Measurements from ENCODE around the gene NEURL1B. TPM values are rescaled to one million over a fixed set of nuclear protein-coding genes. Genes with fewer than 3 reads are reported as not detected.

NEURL1B gene
- total RNA-seq, 2 donors from 2014 or later: 32.9 to 38.6 TPM

- intact Hi-C loops (cut with DNase I): no loop called here
- DNase-seq (ENCODE audit: low spot score): no peak
Measured at GRCh38 chr5:172686539-172687390, 45.7 kb downstream of the NEURL1B start.

DNA sequence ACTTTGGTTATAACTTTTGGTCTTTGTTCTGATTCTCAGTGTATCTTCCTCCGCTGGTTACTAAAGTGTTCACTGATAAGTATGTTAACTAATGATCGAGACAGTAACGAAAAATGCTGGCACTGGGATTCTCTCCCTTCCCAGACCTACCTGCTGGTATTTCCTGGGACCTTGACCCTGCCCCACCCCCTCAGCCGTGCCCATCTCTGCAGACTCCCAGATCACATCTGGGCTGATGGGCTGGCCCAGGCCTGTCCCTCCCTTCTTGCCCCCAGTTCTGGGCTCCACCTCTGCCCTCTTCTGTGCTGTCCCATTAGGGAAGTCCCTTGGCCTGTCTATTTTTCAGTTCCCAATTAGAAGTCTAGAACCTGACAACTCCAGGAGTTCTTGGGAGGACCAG is 46.9 kb downstream of the NEURL1B start:
- DNase-seq (ENCODE audit: low spot score): no peak
- intact Hi-C loops (cut with DNase I): no loop called here

DNA sequence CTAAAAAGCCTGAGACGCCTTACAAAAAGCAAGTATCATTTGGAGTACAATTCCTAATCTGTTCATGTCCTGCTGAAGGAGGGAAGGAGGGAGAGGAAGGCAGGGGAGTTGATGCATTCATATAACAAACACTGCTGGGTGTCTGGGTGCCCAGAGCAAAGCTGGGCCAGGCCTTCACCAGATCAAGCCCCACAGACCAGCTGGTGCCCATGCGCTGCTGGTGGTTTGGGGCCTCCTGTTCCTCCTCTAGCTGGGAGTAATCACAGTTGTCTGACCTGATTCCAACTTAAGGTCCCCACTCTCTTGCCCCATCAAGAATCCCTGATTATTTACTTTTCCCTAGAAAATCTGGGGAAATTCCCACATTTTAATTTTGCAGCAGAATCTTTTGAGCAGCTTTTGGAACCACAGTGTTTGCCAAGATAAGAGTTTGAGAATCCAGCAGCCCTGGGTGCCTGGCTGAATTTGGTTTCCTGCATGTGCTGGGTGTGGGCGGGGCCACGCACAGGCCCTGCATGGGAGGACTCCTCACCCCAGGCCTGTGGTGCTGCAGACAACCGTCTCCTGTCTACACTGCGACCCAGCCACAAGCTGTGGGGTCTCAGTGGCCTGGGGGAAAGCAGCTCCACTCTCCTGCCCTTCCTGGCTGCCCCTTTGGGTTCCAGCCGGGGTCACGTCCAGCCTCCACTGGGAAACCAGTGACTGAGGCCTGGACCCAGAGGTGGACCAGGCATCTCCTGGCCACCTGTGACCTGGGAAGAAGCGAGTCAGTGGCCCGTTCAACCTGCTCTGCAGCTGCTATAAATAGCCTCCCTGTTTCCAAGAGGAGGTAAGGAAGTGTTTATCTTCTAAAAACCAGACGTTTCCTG is 47.5 kb downstream of the NEURL1B start:
- DNase-seq (ENCODE audit: low spot score): no peak
- intact Hi-C loops (cut with DNase I): no loop called here

DNA sequence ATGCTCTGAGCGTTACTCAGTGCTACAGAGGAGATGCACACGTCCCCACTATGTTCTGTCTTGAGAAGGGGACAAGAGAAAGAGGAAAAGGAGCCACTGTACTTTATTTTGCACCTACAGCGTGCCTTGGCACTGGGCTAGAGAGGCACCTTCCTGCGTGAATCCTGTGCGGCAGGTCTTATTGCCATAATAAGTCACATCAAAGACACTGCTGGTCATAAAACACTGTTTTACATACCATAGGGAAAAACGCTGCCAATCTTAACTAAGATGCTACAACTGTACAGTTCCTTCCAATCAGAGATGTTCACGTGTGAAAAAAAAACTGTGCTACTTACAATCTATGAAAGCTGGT is 48.1 kb downstream of the NEURL1B start:
- intact Hi-C loops (cut with DNase I): no loop called here
- no peak for DNase-seq (ENCODE audit: low spot score)

GRCh38 chr5:172689801-172690200 is 48.7 kb downstream of the NEURL1B start:
- no peak for DNase-seq (ENCODE audit: low spot score)
- intact Hi-C loops (cut with DNase I): loop anchor here in 1 of 2 donors (10.0 kb wide), 1 partner anchor 45 kb away; the partner anchor contains the start of gene NEURL1B

GRCh38 chr5:172690258-172691075 is 49.4 kb downstream of the NEURL1B start:
- no peak for DNase-seq (ENCODE audit: low spot score)
- intact Hi-C loops (cut with DNase I): loop anchor here in 1 of 2 donors (10.0 kb wide), 1 partner anchor 46 kb away; the partner anchor contains the start of gene NEURL1B

DNA sequence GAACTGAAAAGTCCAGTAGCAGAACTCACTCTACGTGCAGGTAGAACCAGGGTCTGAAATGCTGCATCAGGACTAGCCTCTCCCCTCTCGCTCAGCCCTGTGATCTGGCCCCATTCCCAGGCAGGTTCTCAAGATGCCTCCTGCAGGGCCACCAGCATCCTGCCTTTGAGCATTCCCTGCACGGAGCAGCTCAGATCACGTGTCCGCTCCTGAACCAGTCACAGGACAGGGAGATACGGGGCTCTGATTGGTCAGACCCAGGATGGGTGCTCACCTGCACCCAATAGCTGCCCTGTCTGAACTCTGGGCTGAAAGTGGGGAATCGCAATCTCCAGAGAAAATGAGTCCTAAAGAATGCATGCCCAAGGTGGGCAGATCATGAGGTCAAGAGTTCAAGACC is 50.8 kb downstream of the NEURL1B start:
- no peak for DNase-seq (ENCODE audit: low spot score)
- intact Hi-C loops (cut with DNase I): loop anchor here in 1 of 2 donors (10.0 kb wide), 1 partner anchor 47 kb away; the partner anchor contains the start of gene NEURL1B

GRCh38 chr5:172692451-172692850 is 51.4 kb downstream of the NEURL1B start:
- DNase-seq (ENCODE audit: low spot score): no peak
- intact Hi-C loops (cut with DNase I): loop anchor here in 1 of 2 donors (10.0 kb wide), 1 partner anchor 48 kb away; the partner anchor contains the start of gene NEURL1B

DNA sequence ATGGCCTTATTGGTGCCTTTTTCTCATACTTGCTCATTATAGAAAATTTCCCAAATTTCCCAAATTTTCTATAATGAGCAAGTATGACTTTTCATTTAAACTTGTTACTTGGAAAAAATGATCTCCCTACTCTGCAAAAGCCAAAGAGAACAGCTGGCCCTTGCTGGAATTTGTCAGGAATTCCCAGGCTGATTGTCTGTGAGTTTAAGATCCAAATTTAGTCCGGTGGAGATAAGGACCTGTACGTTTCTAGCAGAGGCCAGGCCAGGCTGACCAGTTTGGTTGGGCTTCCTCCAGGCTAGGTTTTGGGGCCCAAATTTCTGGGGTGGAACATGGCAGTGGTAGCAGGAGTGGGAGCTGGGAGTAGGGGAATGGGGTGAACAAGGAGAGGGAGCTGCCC is 51.9 kb downstream of the NEURL1B start:
- intact Hi-C loops (cut with DNase I): loop anchor here in 1 of 2 donors (10.0 kb wide), 1 partner anchor 48 kb away; the partner anchor contains the start of gene NEURL1B

DNA sequence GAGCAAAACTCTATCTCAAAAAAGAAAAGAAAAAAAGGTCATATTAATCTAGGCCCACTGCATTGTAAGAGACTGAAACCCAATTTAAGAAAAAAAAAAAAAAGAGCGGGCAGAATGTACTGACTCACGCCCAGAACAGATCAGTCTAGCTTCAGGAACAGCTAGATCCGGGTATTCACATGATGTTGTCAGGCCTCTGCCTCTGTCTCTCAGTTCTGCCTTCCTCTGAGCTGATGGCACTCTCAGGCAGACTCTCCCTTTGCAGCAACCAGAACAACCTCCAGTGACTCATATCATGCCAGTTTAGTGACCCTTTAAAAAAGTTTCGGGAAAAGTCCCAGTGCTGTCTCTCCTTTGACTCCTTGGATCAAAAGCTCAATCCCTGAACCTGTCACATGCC is 53.0 kb downstream of the NEURL1B start:
- DNase-seq (ENCODE audit: low spot score): no peak
- intact Hi-C loops (cut with DNase I): loop anchor here in 1 of 2 donors (10.0 kb wide), 1 partner anchor 49 kb away; the partner anchor contains the start of gene NEURL1B

More for the DNA sequence above, 51.9 kb downstream of the NEURL1B start:
- DNase-seq (ENCODE audit: low spot score): no peak

GRCh38 chr5:172694541-172694940 is 53.5 kb downstream of the NEURL1B start:
- peak; percentile 62 for DNase-seq (ENCODE audit: low spot score)
- intact Hi-C loops (cut with DNase I): loop anchor here in 1 of 2 donors (10.0 kb wide), 1 partner anchor 50 kb away; the partner anchor contains the start of gene NEURL1B

GRCh38 chr5:172695232-172696054 is 54.4 kb downstream of the NEURL1B start:
- peak; percentile 82 for DNase-seq (ENCODE audit: low spot score)
- intact Hi-C loops (cut with DNase I): loop anchor here (2.0 to 10.0 kb wide), 5 partner anchors 33 to 217 kb away; partner anchors contain the start of gene NEURL1B (in 1 of the 2)

DNA sequence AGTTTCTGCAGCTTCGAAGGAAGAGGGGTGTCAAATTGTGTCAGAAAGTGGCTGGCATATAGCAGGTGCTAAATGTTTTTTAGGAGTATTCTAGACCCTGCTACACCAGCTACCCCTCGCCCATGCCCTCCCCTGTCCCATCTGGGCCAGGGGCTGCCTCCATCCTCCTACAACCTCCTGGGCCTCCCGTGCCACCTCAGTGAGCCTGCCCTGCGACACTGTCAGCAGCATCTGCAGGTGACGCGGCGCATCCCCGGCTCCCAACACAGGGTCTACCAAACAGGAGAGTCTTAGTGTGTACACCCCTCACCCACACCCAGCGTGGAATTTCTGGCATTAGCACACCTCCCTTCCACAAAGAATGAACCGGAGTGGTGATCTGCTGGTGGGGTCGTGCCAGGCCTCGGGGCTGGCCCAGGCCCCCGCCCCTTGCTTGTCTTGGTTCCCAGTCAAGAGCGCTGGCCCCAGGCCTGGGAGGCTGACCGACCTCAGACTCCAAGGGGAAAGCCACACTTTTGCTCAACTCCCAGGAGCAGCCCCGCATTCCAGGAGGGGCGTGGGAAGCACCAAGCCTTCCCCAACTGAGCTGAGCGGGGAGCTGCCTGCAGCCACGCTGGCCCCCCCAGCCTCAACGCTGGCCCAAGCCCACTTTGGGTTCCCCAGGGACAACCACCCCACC is 55.2 kb downstream of the NEURL1B start:
- intact Hi-C loops (cut with DNase I): loop anchor here (2.0 to 10.0 kb wide), 5 partner anchors 34 to 218 kb away; partner anchors contain the start of gene NEURL1B (in 1 of the 2)
- DNase-seq (ENCODE audit: low spot score): peak; percentile 88

GRCh38 chr5:172697123-172698121 is 56.4 kb downstream of the NEURL1B start:
- DNase-seq (ENCODE audit: low spot score): peak; percentile 94
- intact Hi-C loops (cut with DNase I): loop anchor here (2.0 to 10.0 kb wide), 5 partner anchors 35 to 219 kb away; partner anchors contain the start of gene NEURL1B (in 1 of the 2)

GRCh38 chr5:172699423-172699822 is 58.4 kb downstream of the NEURL1B start:
- intact Hi-C loops (cut with DNase I): loop anchor here (5.0 to 10.0 kb wide), 3 partner anchors 37 to 55 kb away; partner anchors contain the start of gene NEURL1B (in 1 of the 2)
- DNase-seq (ENCODE audit: low spot score): no peak

DNA sequence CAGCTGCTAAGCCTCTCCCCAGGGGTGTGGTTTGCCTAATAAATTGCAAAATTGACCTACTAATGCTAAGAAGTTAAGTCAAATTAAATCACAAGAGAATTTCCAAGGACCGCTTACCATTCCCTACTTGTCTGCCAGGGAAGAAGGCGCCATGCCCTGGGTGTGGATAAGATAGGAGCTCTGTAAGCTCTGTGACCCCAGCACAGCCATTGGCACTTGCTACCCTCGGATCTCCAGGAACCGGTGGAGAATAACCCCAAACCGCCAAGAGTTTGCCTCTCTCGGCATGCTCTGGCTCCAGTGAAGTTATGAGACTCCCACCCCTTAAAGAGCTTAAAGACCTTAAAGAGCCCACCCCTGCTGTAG is 58.9 kb downstream of the NEURL1B start:
- intact Hi-C loops (cut with DNase I): loop anchor here (5.0 to 10.0 kb wide), 3 partner anchors 38 to 55 kb away; partner anchors contain the start of gene NEURL1B (in 1 of the 2)
- no peak for DNase-seq (ENCODE audit: low spot score)

All from posterior vena cava (tissue), 2 donors.